Hepatocyte (in vitro differentiated cells): ENCODE measurements around the gene ARPC1B.

Experiments used
- CTCF ChIP-seq: fragments of 200-600 bp; sonication (generic); IDR thresholded peaks from 2 replicates; pipeline ENCODE4 v1.5.1; 2016; ENCODE audit warnings: antibody characterized with exemption, mild to moderate bottlenecking; ENCODE audit not compliant: poor library complexity
- EZH2 ChIP-seq: fragments of 200-600 bp; sonication (generic); IDR thresholded peaks from 2 replicates; pipeline ENCODE4 v1.6.1; 2016; ENCODE audit warnings: antibody characterized with exemption, mild to moderate bottlenecking, borderline replicate concordance

GRCh38 chr7:99383791-99384370 is 9.4 kb downstream of the ARPC1B start:
- TF ChIP-seq CTCF (no peak), EZH2 (no peak)
